Neural crest cell (in vitro differentiated cells): ENCODE data around the gene SLC16A2. TPM values are rescaled to one million over a fixed set of nuclear protein-coding genes. Genes with fewer than 3 reads are reported as not detected.
"Not testable (repeated sequence)": the region's sequence is repeated elsewhere in the genome, so short reads cannot be mapped to it uniquely, and the experiment has no call there.

ENCODE experiments used
- DNase-seq: peaks from one replicate; pipeline ENCODE4 v3.0.0; 2021; ENCODE audit warnings: low read depth, mixed read lengths, low spot score
- H3K27ac Mint-ChIP-seq: one replicate; pipeline ENCODE4 v1.8.0; 2021; ENCODE audit warnings: mild to moderate bottlenecking, mixed read lengths; ENCODE audit not compliant: unreplicated experiment
- H3K27me3 Mint-ChIP-seq: 2 replicates; pipeline ENCODE4 v1.8.0; 2021; ENCODE audit warnings: low read depth, mild to moderate bottlenecking, mixed read lengths
- H3K36me3 Mint-ChIP-seq: 2 replicates; pipeline ENCODE4 v1.8.0; 2021; ENCODE audit warnings: low read depth, mild to moderate bottlenecking, mixed read lengths
- H3K4me1 Mint-ChIP-seq: 2 replicates; pipeline ENCODE4 v1.8.0; 2021; ENCODE audit warnings: mixed read lengths
- H3K4me3 Mint-ChIP-seq: one replicate; pipeline ENCODE4 v1.8.0; 2021; ENCODE audit warnings: mild to moderate bottlenecking, mixed read lengths
- H3K9me3 Mint-ChIP-seq: 2 replicates; pipeline ENCODE4 v1.8.0; 2021; ENCODE audit warnings: mixed read lengths
- CTCF ChIP-seq: fragments of 200-600 bp; sonication (generic); conservative IDR thresholded peaks from 2 replicates; pipeline ENCODE4 v1.5.0; 2021; ENCODE audit warnings: antibody characterized with exemption, mild to moderate bottlenecking
- total RNA-seq: library from RNA; stranded (reverse); gene quantifications from 2 replicates; pipeline ENCODE4 v1.2.1, GENCODE V29; 2021

SLC16A2 gene
- total RNA-seq, 1 donor from 2014 or later, result 19.8 TPM

GRCh38 chrX:74451450-74452198, 30.3 kb downstream of the SLC16A2 start:
- no peaks in the 10 kb centered on the region for H3K4me1 Mint-ChIP-seq
- no peak overlapping the region for H3K27ac Mint-ChIP-seq
- TF ChIP-seq CTCF, result no peak
- peaks cover 10% of the 10 kb centered on the region for H3K9me3 Mint-ChIP-seq
- H3K4me3 Mint-ChIP-seq, result no peak overlapping the region
- DNase-seq, result no peak
- H3K36me3 Mint-ChIP-seq, result peaks cover 3% of the 10 kb centered on the region
- H3K27me3 Mint-ChIP-seq, result no peaks in the 10 kb centered on the region

DNA sequence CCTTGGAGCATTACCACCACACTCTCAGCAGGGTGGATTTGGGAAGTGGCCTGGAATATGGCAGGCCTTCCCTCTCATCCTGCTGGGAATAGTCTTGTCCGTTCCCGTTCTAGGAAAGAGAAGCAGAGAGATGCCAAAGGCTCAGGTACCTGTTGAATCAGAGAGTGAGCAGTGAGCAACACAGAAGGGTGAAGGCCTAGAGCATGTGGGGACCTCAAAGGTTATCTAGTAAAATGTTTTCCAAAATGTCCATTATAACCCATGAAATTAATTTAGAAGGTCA, 30.8 kb downstream of the SLC16A2 start:
- Mint-ChIP-seq H3K9me3 (peaks cover 10% of the 10 kb centered on the region), H3K36me3 (peaks cover 3% of the 10 kb centered on the region), H3K4me3 (no peak overlapping the region), H3K27ac (no peak overlapping the region), H3K27me3 (no peaks in the 10 kb centered on the region), H3K4me1 (no peaks in the 10 kb centered on the region)
- no peak for TF ChIP-seq CTCF
- no peak for DNase-seq

- Mint-ChIP-seq H3K27me3 (no peaks in the 10 kb centered on the region), H3K36me3 (peaks cover 3% of the 10 kb centered on the region), H3K4me1 (no peaks in the 10 kb centered on the region), H3K9me3 (peaks cover 10% of the 10 kb centered on the region), H3K27ac (no peak overlapping the region), H3K4me3 (no peak overlapping the region)
- TF ChIP-seq CTCF, result no peak
- DNase-seq, result no peak
Observed at GRCh38 chrX:74453178-74453577, 31.9 kb downstream of the SLC16A2 start.

GRCh38 chrX:74454233-74454632, 32.9 kb downstream of the SLC16A2 start:
- H3K36me3 Mint-ChIP-seq, H3K4me3 Mint-ChIP-seq, H3K4me1 Mint-ChIP-seq, H3K27me3 Mint-ChIP-seq, DNase-seq, H3K27ac Mint-ChIP-seq: not testable (repeated sequence)
- H3K9me3 Mint-ChIP-seq, result peaks cover 10% of the 10 kb centered on the region

DNA sequence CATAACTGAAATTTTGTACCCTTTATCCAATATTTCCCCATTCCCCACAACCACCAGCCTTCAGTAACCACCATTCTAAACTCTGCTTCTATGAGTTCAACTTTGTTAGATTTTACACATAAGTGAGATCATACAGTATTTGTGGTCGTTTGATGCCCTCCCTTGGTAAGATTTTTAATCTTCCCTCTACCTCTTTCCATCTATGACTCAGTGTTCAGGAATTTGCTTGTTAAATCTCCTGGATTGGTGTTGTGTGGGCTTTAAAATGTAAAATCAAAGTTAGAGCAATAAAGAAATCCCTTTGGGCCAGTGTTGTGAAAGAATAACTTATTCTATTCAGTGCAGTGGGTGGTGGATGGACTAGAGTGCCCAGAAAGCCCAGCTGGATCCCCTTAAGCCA, 37.4 kb downstream of the SLC16A2 start:
- Mint-ChIP-seq H3K4me1 (no peaks in the 10 kb centered on the region), H3K27me3 (no peaks in the 10 kb centered on the region), H3K4me3 (no peak overlapping the region), H3K36me3 (peaks cover 8% of the 10 kb centered on the region), H3K27ac (no peak overlapping the region), H3K9me3 (peaks cover 14% of the 10 kb centered on the region)
- TF ChIP-seq CTCF, result no peak
- DNase-seq, result no peak

GRCh38 chrX:74461384-74461783, 40.1 kb downstream of the SLC16A2 start:
- Mint-ChIP-seq H3K36me3 (peaks cover 10% of the 10 kb centered on the region), H3K27ac (no peak overlapping the region), H3K27me3 (no peaks in the 10 kb centered on the region), H3K9me3 (peaks cover 7% of the 10 kb centered on the region), H3K4me3 (no peak overlapping the region), H3K4me1 (no peaks in the 10 kb centered on the region)
- DNase-seq, result no peak
- no peak for TF ChIP-seq CTCF
